ENCODE results near the gene UXS1. TPM values are rescaled to one million over a fixed set of nuclear protein-coding genes. Genes with fewer than 3 reads are reported as not detected.

Gene UXS1
- total RNA-seq, 1 donor from 2014 or later, result 38.0 TPM

DNA sequence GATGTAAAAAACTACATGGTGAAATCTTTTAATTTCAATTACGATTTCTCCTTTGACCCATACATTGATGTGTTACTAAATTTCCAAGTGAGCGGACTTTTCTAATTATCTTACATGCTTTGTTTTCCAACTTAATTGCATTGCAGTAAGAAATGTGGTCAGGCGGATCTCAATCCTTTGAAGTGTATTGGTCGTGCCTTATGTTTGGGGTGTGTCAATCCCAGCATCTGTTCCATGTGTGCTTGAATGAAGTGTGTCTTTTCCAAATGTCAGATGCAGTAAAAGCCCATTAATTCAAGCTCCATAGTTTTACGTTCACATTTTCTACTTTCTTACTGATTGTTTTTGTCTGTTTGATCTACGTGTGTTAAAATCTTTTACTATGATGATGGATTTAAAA, 113.1 kb downstream of the UXS1 start:
- no peaks in the 10 kb centered on the region for H3K79me2 ChIP-seq (ENCODE audit: low read depth)
- H3K4me1 ChIP-seq, result peaks cover 10% of the 10 kb centered on the region
- no peak overlapping the region for H3K4me3 ChIP-seq
- H2AFZ ChIP-seq (replicated peaks), result no peak overlapping the region
- H3K9me3 ChIP-seq (ENCODE audit: low read depth), result no peaks in the 10 kb centered on the region
- H3F3A ChIP-seq (ENCODE audit: low read depth), result no peaks in the 10 kb centered on the region
- H3K27me3 Mint-ChIP-seq (ENCODE audit: insufficient read depth, low read depth), result no peaks in the 10 kb centered on the region
- no peak overlapping the region for H3K4me3 Mint-ChIP-seq
- no peaks in the 10 kb centered on the region for H3K36me3 Mint-ChIP-seq
- peaks cover 4% of the 10 kb centered on the region for H3K36me3 ChIP-seq
- no peak overlapping the region for H3K9ac ChIP-seq
- no peak for TF ChIP-seq EZH2phosphoT487 (IDR thresholded peaks at IDR 0.05)
- no peak for TF ChIP-seq EZH2 (IDR thresholded peaks at IDR 0.05)
- TF ChIP-seq, protein P1, sequence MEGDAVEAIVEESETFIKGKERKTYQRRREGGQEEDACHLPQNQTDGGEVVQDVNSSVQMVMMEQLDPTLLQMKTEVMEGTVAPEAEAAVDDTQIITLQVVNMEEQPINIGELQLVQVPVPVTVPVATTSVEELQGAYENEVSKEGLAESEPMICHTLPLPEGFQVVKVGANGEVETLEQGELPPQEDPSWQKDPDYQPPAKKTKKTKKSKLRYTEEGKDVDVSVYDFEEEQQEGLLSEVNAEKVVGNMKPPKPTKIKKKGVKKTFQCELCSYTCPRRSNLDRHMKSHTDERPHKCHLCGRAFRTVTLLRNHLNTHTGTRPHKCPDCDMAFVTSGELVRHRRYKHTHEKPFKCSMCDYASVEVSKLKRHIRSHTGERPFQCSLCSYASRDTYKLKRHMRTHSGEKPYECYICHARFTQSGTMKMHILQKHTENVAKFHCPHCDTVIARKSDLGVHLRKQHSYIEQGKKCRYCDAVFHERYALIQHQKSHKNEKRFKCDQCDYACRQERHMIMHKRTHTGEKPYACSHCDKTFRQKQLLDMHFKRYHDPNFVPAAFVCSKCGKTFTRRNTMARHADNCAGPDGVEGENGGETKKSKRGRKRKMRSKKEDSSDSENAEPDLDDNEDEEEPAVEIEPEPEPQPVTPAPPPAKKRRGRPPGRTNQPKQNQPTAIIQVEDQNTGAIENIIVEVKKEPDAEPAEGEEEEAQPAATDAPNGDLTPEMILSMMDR (IDR thresholded peaks at IDR 0.05), result no peak
- DNase-seq (ENCODE audit: low spot score), result no peak
- no peak overlapping the region for H3K27ac Mint-ChIP-seq
- H3K9me3 Mint-ChIP-seq, result no peaks in the 10 kb centered on the region
- H3K27ac ChIP-seq, result no peak overlapping the region
- no peak overlapping the region for H3K4me2 ChIP-seq
- no peaks in the 10 kb centered on the region for H3K27me3 ChIP-seq
- H3K4me1 Mint-ChIP-seq, result peaks cover 5% of the 10 kb centered on the region
- H4K20me1 ChIP-seq (ENCODE audit: low read depth), result no peaks in the 10 kb centered on the region

DNA sequence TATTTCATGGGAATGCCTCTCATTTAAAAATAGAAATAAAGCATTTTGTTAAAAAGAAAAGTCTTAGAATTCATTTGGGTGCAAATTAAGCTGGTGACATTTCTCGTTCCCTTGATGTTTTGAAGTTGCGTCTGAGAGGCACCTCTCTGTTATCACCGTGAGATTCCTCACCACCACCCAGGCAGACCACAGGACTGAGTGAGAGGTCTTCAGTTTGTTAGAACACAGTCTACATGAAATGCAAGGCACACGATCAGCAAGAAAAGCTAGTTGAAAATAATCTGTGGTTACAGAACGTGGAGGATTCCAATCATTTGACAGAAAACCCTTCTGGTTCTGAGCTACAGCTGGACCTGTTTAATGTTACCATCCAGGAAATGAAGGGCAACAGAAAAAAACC, 116.0 kb downstream of the UXS1 start:
- no peak overlapping the region for H3K9ac ChIP-seq
- H3K36me3 ChIP-seq, result peaks cover 4% of the 10 kb centered on the region
- Mint-ChIP-seq H3K4me3 (no peak overlapping the region), H3K36me3 (no peaks in the 10 kb centered on the region), H3K4me1 (peaks cover 5% of the 10 kb centered on the region), H3K27me3 (ENCODE audit: insufficient read depth, low read depth) (no peaks in the 10 kb centered on the region), H3K27ac (no peak overlapping the region), H3K9me3 (peaks cover 2% of the 10 kb centered on the region)
- no peak overlapping the region for H3K27ac ChIP-seq
- H3K4me1 ChIP-seq, result peaks cover 10% of the 10 kb centered on the region
- no peaks in the 10 kb centered on the region for H3K27me3 ChIP-seq
- H3K79me2 ChIP-seq (ENCODE audit: low read depth), result no peaks in the 10 kb centered on the region
- no peak for DNase-seq (ENCODE audit: low spot score)
- H3K4me3 ChIP-seq, result no peak overlapping the region
- peak overlapping the region; percentile 38 for H3K4me2 ChIP-seq
- H4K20me1 ChIP-seq (ENCODE audit: low read depth), result no peaks in the 10 kb centered on the region
- H3F3A ChIP-seq (ENCODE audit: low read depth), result no peaks in the 10 kb centered on the region
- no peaks in the 10 kb centered on the region for H3K9me3 ChIP-seq (ENCODE audit: low read depth)
- TF ChIP-seq EZH2 (IDR thresholded peaks at IDR 0.05), result no peak
- no peak for TF ChIP-seq EZH2phosphoT487 (IDR thresholded peaks at IDR 0.05)
- TF ChIP-seq, protein P1 (IDR thresholded peaks at IDR 0.05), result no peak
- no peak overlapping the region for H2AFZ ChIP-seq (replicated peaks)

DNA sequence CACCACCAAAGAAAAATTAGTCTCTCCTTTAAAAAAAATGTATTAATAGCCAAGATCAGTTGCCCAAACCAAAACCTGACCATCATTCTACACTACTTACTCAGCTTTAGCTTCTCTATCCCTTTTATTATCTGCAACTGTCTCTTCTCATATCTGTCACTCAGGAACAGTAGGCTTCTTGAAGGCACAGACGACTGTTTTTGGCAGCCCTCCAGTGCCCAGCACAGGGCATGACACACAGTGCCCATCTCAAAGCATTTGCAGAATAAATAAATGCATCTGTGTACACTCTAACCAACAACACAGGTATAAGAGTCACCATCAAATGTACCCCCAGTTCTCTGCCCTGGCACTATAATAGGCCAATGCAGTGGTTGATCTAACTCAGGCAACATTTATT, 117.2 kb downstream of the UXS1 start:
- peaks cover 5% of the 10 kb centered on the region for H3K4me1 Mint-ChIP-seq
- peaks cover 10% of the 10 kb centered on the region for H3K4me1 ChIP-seq
- H3K4me3 ChIP-seq, result no peak overlapping the region
- H3K9ac ChIP-seq, result no peak overlapping the region
- H2AFZ ChIP-seq (replicated peaks), result no peak overlapping the region
- H3K27me3 Mint-ChIP-seq (ENCODE audit: insufficient read depth, low read depth), result no peaks in the 10 kb centered on the region
- H3K4me2 ChIP-seq, result no peak overlapping the region
- H3K27me3 ChIP-seq, result no peaks in the 10 kb centered on the region
- H3K9me3 Mint-ChIP-seq, result peaks cover 2% of the 10 kb centered on the region
- H3K36me3 ChIP-seq, result peaks cover 4% of the 10 kb centered on the region
- H3K4me3 Mint-ChIP-seq, result no peak overlapping the region
- no peaks in the 10 kb centered on the region for H3K9me3 ChIP-seq (ENCODE audit: low read depth)
- no peaks in the 10 kb centered on the region for H3K79me2 ChIP-seq (ENCODE audit: low read depth)
- no peak for DNase-seq (ENCODE audit: low spot score)
- H3K36me3 Mint-ChIP-seq, result no peaks in the 10 kb centered on the region
- no peak overlapping the region for H3K27ac ChIP-seq
- TF ChIP-seq EZH2phosphoT487 (IDR thresholded peaks at IDR 0.05), result no peak
- TF ChIP-seq, protein P1 (IDR thresholded peaks at IDR 0.05), result no peak
- no peak for TF ChIP-seq EZH2 (IDR thresholded peaks at IDR 0.05)
- H3F3A ChIP-seq (ENCODE audit: low read depth), result no peaks in the 10 kb centered on the region
- no peak overlapping the region for H3K27ac Mint-ChIP-seq
- H4K20me1 ChIP-seq (ENCODE audit: low read depth), result no peaks in the 10 kb centered on the region

Data from neural progenitor cell (in vitro differentiated cells).